Astrocyte of the hippocampus (primary cell): Measurements from ENCODE around the gene CCDC141.
"Not testable (repeated sequence)": the region's sequence is repeated elsewhere in the genome, so short reads cannot be mapped to it uniquely, and the experiment has no call there.

Experiments
- DNase-seq: peaks from one replicate; pipeline ENCODE4 v3.0.0; 2011; ENCODE audit warnings: low read depth, low spot score

Gene CCDC141

DNA sequence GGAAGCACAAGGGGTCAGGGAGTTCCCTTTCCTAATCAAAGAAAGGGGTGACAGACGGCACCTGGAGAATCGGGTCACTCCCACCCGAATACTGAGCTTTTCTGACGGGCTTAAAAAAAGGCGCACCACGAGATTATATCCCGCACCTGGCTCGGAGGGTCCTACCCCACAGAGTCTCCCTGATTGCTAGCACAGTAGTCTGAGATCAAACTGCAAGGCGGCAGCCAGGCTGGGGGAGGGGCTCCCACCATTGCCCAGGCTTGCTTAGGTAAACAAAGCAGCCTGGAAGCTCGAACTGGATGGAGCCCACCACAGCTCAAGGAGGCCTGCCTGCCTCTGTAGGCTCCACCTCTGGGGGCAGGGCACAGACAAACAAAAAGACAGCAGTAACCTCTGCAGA lies 67.3 kb downstream of the CCDC141 start:
- DNase-seq = not testable (repeated sequence)

GRCh38 chr2:178980815-178981214 lies 69.1 kb downstream of the CCDC141 start:
- no peak for DNase-seq

GRCh38 chr2:178978667-178979066 lies 71.3 kb downstream of the CCDC141 start:
- no peak for DNase-seq

GRCh38 chr2:178976351-178976750 lies 73.6 kb downstream of the CCDC141 start:
- no peak for DNase-seq

- DNase-seq = no peak
These were observed 87.0 kb downstream of the CCDC141 start for GRCh38 chr2:178962805-178963433.

DNA sequence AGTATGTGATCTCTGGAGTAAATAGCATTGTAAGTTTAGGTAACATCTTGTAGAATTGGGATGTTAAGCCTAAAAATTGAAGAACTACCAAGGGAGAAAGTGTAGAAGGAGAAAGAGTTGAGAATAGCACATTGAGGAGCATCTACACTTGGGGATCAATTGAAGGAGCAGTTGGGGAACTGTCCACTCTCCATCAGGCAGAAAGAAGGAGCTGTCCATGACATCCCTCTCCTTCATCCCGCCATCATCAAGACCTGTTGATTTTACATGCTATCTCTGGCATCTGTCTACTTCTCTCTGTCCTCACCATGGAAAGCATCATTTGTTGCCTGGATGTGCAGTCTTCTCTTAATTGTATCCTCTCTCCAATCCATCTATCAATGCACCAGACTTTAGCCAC lies 87.8 kb downstream of the CCDC141 start:
- no peak for DNase-seq

- DNase-seq = no peak
These were observed 95.9 kb downstream of the CCDC141 start for GRCh38 chr2:178954049-178954448.

- DNase-seq = no peak
These were observed 98.5 kb downstream of the CCDC141 start for GRCh38 chr2:178951266-178952006.

- no peak for DNase-seq
These were observed 100.4 kb downstream of the CCDC141 start for GRCh38 chr2:178949584-178949983.

DNA sequence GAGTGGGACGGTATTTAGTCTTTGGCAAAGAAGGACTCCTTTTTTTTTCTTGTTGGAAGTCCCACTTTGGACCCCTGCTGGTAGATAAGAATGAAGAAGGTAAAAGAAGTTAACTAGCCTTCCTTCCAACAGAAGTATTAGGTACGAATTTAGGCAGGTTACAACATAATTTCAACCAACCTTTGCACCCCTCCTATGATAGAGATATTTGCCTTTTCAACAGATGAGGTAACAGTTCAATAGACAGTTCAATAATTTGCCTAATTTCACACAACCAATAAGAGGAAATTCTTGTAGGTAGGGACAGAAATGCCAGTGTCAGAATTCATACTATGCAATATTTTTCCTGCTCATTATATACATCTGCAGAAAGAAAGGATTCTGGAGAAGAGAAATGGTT lies 100.8 kb downstream of the CCDC141 start:
- DNase-seq = no peak

GRCh38 chr2:178947006-178947405 lies 102.9 kb downstream of the CCDC141 start:
- DNase-seq = no peak

DNA sequence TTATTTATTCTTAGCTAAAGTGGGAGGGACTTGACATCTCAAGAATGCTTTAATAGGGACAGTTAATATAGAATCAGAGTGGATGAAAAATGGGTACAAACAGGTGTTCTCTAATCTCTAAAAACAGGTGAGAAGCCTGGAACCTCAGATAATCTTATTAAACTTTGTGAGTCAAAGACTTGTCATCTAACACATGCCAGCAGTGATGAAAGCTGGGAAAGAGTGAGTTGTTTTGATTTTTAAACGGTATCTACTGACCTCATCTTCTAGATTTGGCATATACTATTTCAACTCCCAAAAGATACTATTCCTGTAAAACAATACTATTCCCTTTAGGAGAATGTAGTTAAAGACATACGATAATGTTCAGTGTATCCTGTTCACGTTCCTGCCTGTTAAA lies 103.4 kb downstream of the CCDC141 start:
- no peak for DNase-seq

GRCh38 chr2:178943745-178944144 lies 106.2 kb downstream of the CCDC141 start:
- no peak for DNase-seq

DNA sequence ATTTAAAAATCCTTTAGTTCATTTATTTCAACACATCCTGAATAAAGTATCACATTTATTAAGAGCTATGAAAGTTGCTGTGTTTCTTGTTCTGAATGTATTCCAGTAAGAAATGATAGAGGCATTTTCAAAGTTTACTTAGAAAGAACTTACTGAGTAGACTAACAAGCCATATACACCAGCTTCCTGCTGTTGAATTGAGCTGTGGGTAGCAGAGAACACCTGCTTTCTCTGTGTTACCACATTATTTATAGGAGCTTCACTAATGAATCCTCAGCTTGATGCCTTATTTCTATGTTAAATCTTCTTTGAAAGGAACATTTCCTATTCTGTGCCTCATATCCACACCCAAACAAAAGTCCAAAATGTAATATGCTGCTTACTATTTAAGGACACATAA lies 115.4 kb downstream of the CCDC141 start:
- no peak for DNase-seq

DNA sequence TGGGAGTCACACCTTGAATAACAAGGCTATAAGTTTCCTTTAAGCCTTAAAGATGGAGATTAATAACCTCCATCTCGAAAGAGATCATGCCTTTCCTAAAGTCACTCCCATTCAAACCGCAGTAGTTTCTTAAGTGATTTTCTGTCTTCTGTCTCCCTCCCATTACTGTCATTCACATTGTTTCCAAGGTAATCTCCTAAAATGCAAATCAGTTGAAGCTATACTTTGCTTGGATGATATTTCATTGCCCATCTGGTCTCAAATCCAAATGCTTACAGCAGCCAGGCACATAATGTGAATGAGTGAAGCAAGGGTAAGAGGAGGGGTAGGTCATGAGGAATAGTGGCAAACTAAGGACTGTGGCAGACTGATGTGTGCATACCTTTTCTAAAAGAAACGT lies 116.4 kb downstream of the CCDC141 start:
- no peak for DNase-seq

GRCh38 chr2:178928077-178928476 lies 121.9 kb downstream of the CCDC141 start:
- DNase-seq = no peak

GRCh38 chr2:178927173-178927572 lies 122.8 kb downstream of the CCDC141 start:
- no peak for DNase-seq

DNA sequence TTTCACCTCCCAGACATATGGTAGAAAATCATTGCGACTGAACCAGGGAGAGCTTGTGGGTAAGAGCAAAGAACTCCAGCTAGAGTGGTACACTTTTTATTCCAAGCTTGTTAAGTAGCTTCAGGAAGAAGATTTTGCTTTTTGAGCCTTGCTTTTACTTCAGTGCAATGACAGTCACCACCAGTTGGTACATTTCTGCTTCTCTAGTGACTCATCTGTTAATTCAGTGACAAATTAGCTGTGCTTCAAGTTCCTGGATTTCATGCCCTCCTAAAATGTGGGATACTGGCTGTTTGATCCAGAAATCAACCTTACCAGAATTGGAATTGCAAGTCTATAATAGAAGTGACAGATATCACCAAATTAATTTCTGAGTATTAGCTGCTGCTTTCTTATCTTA lies 125.1 kb downstream of the CCDC141 start:
- DNase-seq = no peak

DNA sequence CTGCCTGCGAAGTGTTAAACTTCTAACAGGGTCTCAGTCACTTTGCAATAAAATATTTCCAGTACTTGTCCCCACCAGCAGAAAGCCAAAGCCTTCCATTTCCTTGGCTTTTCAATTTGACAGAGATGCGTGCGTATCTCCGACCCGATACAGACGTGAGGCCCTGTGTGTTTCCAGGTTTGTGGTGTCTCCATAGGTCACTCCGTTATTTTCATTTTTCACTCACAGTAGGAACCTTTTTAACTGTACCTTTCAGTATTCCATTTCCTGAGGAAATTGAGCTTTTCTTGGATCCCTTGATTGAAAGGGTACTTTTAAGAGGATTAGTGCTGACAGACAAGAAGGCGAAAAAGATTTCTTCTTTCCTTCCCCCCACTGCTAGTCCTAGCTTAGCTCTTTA lies 126.4 kb downstream of the CCDC141 start:
- DNase-seq = no peak

DNA sequence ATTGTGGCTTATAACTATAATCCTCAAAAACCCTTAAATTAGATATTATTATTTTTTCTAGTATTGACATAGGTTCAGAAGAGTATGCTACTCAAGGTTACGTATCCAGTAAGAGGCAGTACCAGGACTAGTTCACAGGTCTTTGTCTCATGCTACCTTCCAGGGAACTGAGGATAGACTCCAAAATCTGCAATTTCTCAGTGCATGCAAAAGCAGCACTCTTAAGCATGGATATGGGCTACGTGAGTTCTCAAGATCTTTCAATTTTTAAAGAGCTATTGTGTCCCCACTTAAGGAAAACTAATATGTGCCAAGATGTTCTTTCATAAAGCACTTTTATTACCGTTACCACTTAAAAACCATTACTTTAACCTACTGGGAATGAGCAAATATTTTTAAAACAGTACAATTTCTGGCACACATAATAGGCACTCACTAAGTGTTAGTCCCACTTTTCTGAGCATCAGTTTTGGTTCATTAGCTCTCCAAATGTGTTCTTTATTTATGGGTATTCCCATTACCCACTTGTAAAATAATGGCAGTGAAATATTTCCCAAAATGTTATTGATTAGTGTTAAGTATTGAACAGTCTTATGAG lies 128.9 kb downstream of the CCDC141 start:
- no peak for DNase-seq

- no peak for DNase-seq
These were observed 132.4 kb downstream of the CCDC141 start for GRCh38 chr2:178917555-178917954.

DNA sequence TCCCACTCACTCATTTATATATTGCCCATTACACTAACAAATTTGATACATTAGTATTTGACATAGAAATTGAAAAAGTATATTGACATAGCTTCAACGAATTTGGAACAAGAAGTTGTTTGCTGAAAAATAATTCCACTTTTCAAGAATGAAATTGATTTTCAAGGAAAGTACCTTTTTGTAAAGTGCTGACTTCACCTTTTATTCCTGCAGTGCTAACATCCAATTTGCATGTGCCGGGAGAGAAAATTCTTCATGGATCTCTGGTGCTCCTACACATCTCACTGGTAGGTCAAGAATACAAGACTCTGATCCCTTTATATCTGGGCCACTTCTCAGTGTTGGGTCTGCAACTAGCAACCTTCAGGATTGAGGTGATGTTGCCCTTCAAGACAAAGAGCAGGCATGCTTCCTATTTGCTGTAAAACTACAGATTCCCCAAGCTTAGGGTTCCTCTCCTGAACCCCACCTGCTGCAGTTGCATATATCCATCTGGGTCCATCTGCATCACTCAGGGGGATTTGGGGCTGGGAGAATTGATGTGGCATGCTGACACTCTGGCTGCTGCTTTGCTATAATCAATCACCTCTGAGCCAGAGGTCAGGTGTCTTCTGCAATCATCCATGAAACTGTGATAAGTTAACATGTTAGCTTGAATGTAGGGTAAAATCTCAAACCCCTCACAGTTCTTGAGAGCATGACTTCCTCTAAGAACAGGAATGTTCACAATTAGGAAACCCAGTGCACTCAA lies 134.3 kb downstream of the CCDC141 start:
- DNase-seq = no peak
